SH-SY5Y (cell line): Measurements from ENCODE around the gene GIPC1.

Source experiments
- GATA2 ChIP-seq: IDR thresholded peaks from 2 replicates; pipeline ENCODE4 v1.6.1; 2011; ENCODE audit warnings: mild to moderate bottlenecking, low read depth, low read length
- GATA3 ChIP-seq: IDR thresholded peaks from 2 replicates; pipeline ENCODE4 v1.6.1; 2011; ENCODE audit warnings: low read depth, mild to moderate bottlenecking, low read length, moderate library complexity

GRCh38 chr19:14467816-14468215, 28.1 kb downstream of the GIPC1 start:
- no peak for TF ChIP-seq GATA3
- no peak for TF ChIP-seq GATA2
